DND-41 (cell line): ENCODE measurements around the gene FRMPD4.

ENCODE experiments used
- ATAC-seq: fragments of 200-7000 bp; cut with Tn5 transposase; 3 replicates; pipeline ENCODE4 v1.9.1; 2021; ENCODE audit warnings: low read depth; ENCODE audit not compliant: insufficient read depth
- DNase-seq: peaks from one replicate; pipeline ENCODE4 v3.0.0-alpha.2; 2020
- H2AFZ ChIP-seq: 2 replicates; pipeline ENCODE4 v1.6.0; 2012; ENCODE audit warnings: low read depth, low read length
- H3K27ac ChIP-seq: 2 replicates; pipeline ENCODE4 v1.5.1; 2012; ENCODE audit warnings: low read length, inconsistent platforms
- H3K27me3 ChIP-seq: fragments of 200-600 bp; sonication (generic); 2 replicates; pipeline ENCODE4 v1.6.0; 2012; ENCODE audit warnings: low read length, mild to moderate bottlenecking, inconsistent platforms; ENCODE audit not compliant: insufficient read depth, poor library complexity
- H3K36me3 ChIP-seq: 2 replicates; pipeline ENCODE4 v1.5.1; 2012; ENCODE audit warnings: low read length, inconsistent platforms; ENCODE audit not compliant: insufficient read depth
- H3K4me1 ChIP-seq: 2 replicates; pipeline ENCODE4 v1.5.1; 2012; ENCODE audit warnings: mild to moderate bottlenecking, low read length; ENCODE audit not compliant: insufficient read depth
- H3K4me2 ChIP-seq: 2 replicates; pipeline ENCODE4 v1.6.0; 2012; ENCODE audit warnings: mild to moderate bottlenecking, moderate library complexity, low read length, inconsistent platforms; ENCODE audit not compliant: insufficient read depth
- H3K4me3 ChIP-seq, 2 experiments: fragments of 200-600 bp in 1 of 2; shearing (Covaris generic) in 1 of 2; 2 replicates each; pipeline ENCODE4 v1.5.1; 2012 to 2016; ENCODE audit warnings: inconsistent platforms in 2 of 2, low read length in 2 of 2, mild to moderate bottlenecking in 2 of 2, low read depth in 1 of 2, moderate library complexity in 1 of 2
- H3K79me2 ChIP-seq: 2 replicates; pipeline ENCODE4 v1.6.0; 2012; ENCODE audit warnings: low read length, inconsistent platforms; ENCODE audit not compliant: insufficient read depth
- H3K9ac ChIP-seq: 2 replicates; pipeline ENCODE4 v1.6.0; 2012; ENCODE audit warnings: low read depth, mild to moderate bottlenecking, inconsistent platforms, low read length, moderate library complexity
- H3K9me3 ChIP-seq: 2 replicates; pipeline ENCODE4 v1.5.1; 2012; ENCODE audit warnings: low read length, moderate library complexity, mild to moderate bottlenecking, inconsistent platforms; ENCODE audit not compliant: insufficient read depth, severe bottlenecking
- H4K20me1 ChIP-seq: 2 replicates; pipeline ENCODE4 v1.6.0; 2012; ENCODE audit warnings: low read length; ENCODE audit not compliant: insufficient read depth
- EZH2 ChIP-seq: IDR thresholded peaks from 3 replicates; pipeline ENCODE4 v1.6.1; 2012; ENCODE audit warnings: borderline replicate concordance, low read depth, mild to moderate bottlenecking, moderate library complexity, low read length, inconsistent platforms; ENCODE audit not compliant: severe bottlenecking
- TF ChIP-seq, protein P1 (sequence below): IDR thresholded peaks from 2 replicates; pipeline ENCODE4 v1.5.1; 2012; ENCODE audit warnings: borderline replicate concordance, low read length, moderate library complexity, mild to moderate bottlenecking; ENCODE audit not compliant: poor library complexity, severe bottlenecking; ENCODE audit errors: extremely low read depth

FRMPD4 gene

DNA sequence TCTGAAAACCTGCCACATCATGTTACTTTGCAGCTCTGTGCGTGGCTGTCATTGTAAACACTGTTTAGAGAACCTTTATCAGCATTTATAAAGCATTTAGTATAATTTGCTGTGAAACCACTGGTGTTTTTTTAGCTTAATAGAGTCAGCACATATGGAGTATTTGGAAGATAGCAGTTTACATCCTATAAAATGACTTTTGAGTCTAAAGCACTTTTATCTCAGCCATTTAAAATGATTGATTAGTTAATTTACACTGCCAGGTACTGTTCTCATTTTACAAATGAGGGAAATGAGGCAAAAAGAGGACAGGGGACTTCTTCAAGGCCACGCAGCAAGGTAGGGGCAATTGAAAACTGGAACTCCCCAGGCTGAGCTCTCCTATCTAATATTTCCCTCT lies 181.7 kb downstream of the FRMPD4 start:
- H3K27ac ChIP-seq, result no peak overlapping the region
- ATAC-seq (no peak), DNase-seq (no peak)
- no peak overlapping the region for H3K9ac ChIP-seq
- H3K4me2 ChIP-seq, result no peak overlapping the region
- no peaks in the 10 kb centered on the region for H3K27me3 ChIP-seq
- H3K4me1 ChIP-seq, result no peaks in the 10 kb centered on the region
- no peaks in the 10 kb centered on the region for H3K36me3 ChIP-seq
- TF ChIP-seq EZH2, result no peak
- TF ChIP-seq, protein P1, sequence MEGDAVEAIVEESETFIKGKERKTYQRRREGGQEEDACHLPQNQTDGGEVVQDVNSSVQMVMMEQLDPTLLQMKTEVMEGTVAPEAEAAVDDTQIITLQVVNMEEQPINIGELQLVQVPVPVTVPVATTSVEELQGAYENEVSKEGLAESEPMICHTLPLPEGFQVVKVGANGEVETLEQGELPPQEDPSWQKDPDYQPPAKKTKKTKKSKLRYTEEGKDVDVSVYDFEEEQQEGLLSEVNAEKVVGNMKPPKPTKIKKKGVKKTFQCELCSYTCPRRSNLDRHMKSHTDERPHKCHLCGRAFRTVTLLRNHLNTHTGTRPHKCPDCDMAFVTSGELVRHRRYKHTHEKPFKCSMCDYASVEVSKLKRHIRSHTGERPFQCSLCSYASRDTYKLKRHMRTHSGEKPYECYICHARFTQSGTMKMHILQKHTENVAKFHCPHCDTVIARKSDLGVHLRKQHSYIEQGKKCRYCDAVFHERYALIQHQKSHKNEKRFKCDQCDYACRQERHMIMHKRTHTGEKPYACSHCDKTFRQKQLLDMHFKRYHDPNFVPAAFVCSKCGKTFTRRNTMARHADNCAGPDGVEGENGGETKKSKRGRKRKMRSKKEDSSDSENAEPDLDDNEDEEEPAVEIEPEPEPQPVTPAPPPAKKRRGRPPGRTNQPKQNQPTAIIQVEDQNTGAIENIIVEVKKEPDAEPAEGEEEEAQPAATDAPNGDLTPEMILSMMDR, result no peak
- no peak overlapping the region for H2AFZ ChIP-seq
- H3K4me3 ChIP-seq, result no peak overlapping the region
- H3K9me3 ChIP-seq, result no peaks in the 10 kb centered on the region
- no peaks in the 10 kb centered on the region for H3K79me2 ChIP-seq
- no peaks in the 10 kb centered on the region for H4K20me1 ChIP-seq

DNA sequence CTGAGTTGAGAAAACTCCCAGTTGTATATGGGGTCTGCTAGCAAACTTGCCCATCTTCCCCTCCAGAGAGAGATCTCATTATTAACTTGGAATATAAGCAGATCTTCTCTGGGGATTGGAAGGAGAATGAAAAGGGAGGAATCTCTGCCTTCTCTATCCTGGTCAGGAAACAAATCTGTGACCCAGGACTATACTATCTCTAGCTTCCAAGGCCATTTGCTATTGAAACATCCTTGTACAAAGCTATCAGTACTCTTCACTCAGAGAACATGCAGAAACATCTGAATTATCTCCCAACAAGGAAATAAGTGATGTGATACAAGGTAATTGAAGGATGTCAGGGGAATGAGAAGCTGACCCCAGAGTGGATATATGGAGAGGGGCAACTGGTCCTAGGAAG lies 183.8 kb downstream of the FRMPD4 start:
- H3K4me2 ChIP-seq, result no peak overlapping the region
- no peaks in the 10 kb centered on the region for H4K20me1 ChIP-seq
- H3K27me3 ChIP-seq, result no peaks in the 10 kb centered on the region
- ATAC-seq, result no peak
- H3K4me3 ChIP-seq, result no peak overlapping the region
- H3K4me1 ChIP-seq, result no peaks in the 10 kb centered on the region
- no peak for DNase-seq
- no peaks in the 10 kb centered on the region for H3K79me2 ChIP-seq
- no peak for TF ChIP-seq EZH2
- TF ChIP-seq, protein P1, result no peak
- H3K27ac ChIP-seq, result no peak overlapping the region
- no peak overlapping the region for H3K9ac ChIP-seq
- no peaks in the 10 kb centered on the region for H3K9me3 ChIP-seq
- no peak overlapping the region for H2AFZ ChIP-seq
- no peaks in the 10 kb centered on the region for H3K36me3 ChIP-seq

DNA sequence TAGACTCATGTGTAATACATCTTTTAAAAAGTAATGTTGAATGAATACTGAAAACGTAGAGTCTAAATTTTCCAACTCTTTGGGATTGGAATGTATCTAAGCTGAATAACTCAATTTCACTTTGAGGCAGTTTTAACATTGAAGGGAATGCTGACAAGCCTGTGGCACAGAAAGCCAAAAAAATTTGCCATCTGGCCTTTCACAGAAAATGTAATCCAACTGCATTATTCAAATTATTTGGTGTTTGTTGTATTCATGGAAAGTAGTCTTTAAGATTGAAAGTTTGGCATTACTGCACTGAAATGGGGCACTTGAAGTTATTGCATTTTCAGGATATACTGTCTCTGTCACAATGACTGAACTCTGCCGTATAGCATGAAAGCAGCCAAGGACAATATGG lies 186.9 kb downstream of the FRMPD4 start:
- no peaks in the 10 kb centered on the region for H3K27me3 ChIP-seq
- H3K9ac ChIP-seq, result no peak overlapping the region
- no peak overlapping the region for H3K27ac ChIP-seq
- no peak overlapping the region for H3K4me2 ChIP-seq
- DNase-seq, result no peak
- no peak overlapping the region for H2AFZ ChIP-seq
- no peaks in the 10 kb centered on the region for H3K79me2 ChIP-seq
- no peaks in the 10 kb centered on the region for H3K4me1 ChIP-seq
- H3K9me3 ChIP-seq, result no peaks in the 10 kb centered on the region
- ATAC-seq, result no peak
- no peak for TF ChIP-seq EZH2
- TF ChIP-seq, protein P1, result no peak
- H3K36me3 ChIP-seq, result no peaks in the 10 kb centered on the region
- H3K4me3 ChIP-seq, result no peak overlapping the region
- no peaks in the 10 kb centered on the region for H4K20me1 ChIP-seq

DNA sequence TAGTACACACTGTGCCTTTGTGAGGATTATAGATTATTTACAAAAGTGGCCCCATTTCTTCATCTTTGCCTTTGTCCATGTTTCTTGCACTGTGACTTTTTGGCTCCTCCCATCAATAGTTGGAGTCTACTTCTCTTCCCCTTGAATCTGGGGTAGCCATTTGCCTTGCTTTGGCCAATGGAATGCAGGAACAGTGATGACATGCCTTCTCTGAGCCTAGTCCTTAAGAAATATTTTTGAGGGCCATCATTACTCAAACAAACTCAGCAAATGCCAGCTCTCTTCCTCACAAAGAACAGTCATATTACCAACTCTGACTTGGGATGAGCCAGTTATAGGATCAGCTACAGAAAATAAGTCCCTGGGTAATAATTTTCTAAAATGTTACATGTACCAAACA lies 189.6 kb downstream of the FRMPD4 start:
- TF ChIP-seq, protein P1, result no peak
- no peak for TF ChIP-seq EZH2
- H3K4me3 ChIP-seq, result no peak overlapping the region
- no peak overlapping the region for H3K4me2 ChIP-seq

More for the DNA sequence above, 189.6 kb downstream of the FRMPD4 start:
- H3K27ac ChIP-seq, result no peak overlapping the region
- H3K27me3 ChIP-seq, result no peaks in the 10 kb centered on the region
- no peaks in the 10 kb centered on the region for H3K36me3 ChIP-seq
- no peaks in the 10 kb centered on the region for H3K4me1 ChIP-seq
- ATAC-seq (no peak), DNase-seq (no peak)
- no peaks in the 10 kb centered on the region for H4K20me1 ChIP-seq
- H3K79me2 ChIP-seq, result no peaks in the 10 kb centered on the region
- no peak overlapping the region for H3K9ac ChIP-seq
- H3K9me3 ChIP-seq, result no peaks in the 10 kb centered on the region
- H2AFZ ChIP-seq, result no peak overlapping the region
